ENCODE data around the gene CYP1B1. TPM values are rescaled to one million over a fixed set of nuclear protein-coding genes. Genes with fewer than 3 reads are reported as not detected.

CYP1B1 gene
- total and polyA plus RNA-seq, 2 of the 4 experiments (the other 2 are of a cell fraction), result 0.65 to 1.1 TPM

- H3K4me3 ChIP-seq (ENCODE audit: insufficient read depth, low read depth, low read length), result no peak overlapping the region
- H4K5ac ChIP-seq (ENCODE audit: low read depth, low read length), result peak overlapping the region; percentile 74; the same call in 1 of the 2 replicates
- POLR2A ChIA-PET (ENCODE audit: unreplicated experiment), result no interaction called here
- BruUV-seq (replicated peaks), result no TSS peak
- peaks cover 15% of the 10 kb centered on the region for H3K9me1 ChIP-seq (ENCODE audit: insufficient read depth, low read length)
- peak overlapping the region; percentile 20; the same call in 1 of the 2 replicates for H3K27ac ChIP-seq (ENCODE audit: insufficient read depth, low read length)
- peak overlapping the region; percentile 71; the same call in 1 of the 2 replicates for H2BK20ac ChIP-seq (ENCODE audit: low read depth, low read length)
- no peak overlapping the region for H2AK9ac ChIP-seq (replicated peaks; ENCODE audit: low read depth, low read length, poor library complexity)
- in situ Hi-C loops (cut with MboI; ENCODE audit: low sequenced_read_pairs), result no loop called here
- no peak overlapping the region for H3K4me2 ChIP-seq (ENCODE audit: low read depth, low read length)
- H2AK5ac ChIP-seq (ENCODE audit: low read depth, low read length), result 0 out of 2 replicates have a peak overlapping the region, but pooled peaks have one; percentile 3
- peak overlapping the region; percentile 54 for H2BK120ac ChIP-seq (ENCODE audit: low read depth, low read length)
- H3K23ac ChIP-seq (ENCODE audit: low read depth, low read length), result peak overlapping the region; percentile 60; the same call in 1 of the 2 replicates
- TF ChIP-seq, protein P1, sequence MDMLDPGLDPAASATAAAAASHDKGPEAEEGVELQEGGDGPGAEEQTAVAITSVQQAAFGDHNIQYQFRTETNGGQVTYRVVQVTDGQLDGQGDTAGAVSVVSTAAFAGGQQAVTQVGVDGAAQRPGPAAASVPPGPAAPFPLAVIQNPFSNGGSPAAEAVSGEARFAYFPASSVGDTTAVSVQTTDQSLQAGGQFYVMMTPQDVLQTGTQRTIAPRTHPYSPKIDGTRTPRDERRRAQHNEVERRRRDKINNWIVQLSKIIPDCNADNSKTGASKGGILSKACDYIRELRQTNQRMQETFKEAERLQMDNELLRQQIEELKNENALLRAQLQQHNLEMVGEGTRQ (IDR thresholded peaks at IDR 0.05; ENCODE audit: low read depth, low read length), result no peak
- dilution Hi-C loops (cut with HindIII; ENCODE audit: low sequenced_read_pairs, unreplicated experiment), result no loop called here
- no peaks in the 10 kb centered on the region for H4K20me1 ChIP-seq (ENCODE audit: insufficient read depth, low read length)
- H4K91ac ChIP-seq (ENCODE audit: insufficient read depth, low read depth, low read length), result peak overlapping the region; percentile 30
- no peak for DNase-seq
- H2BK5ac ChIP-seq (ENCODE audit: low read depth, low read length, poor library complexity, severe bottlenecking), result no peak overlapping the region
- H3K18ac ChIP-seq (ENCODE audit: low read depth, low read length), result peak overlapping the region; percentile 50; the same call in 1 of the 2 replicates
- no peaks in the 10 kb centered on the region for H3K9me3 ChIP-seq (ENCODE audit: control insufficient read depth, insufficient read depth, low read length)
- no peak overlapping the region for H3K56ac ChIP-seq (ENCODE audit: extremely low read depth, insufficient read depth, low read length)
- peak overlapping the region in 1 of 2 experiments; percentile 39; a peak in 2 of 4 replicates for H4K8ac ChIP-seq (ENCODE audit: low read depth in 2 of 2, low read length in 2 of 2)
- no peaks in the 10 kb centered on the region for H3K79me1 ChIP-seq (ENCODE audit: low read depth in 1 of 2, low read length in 2 of 2)
- no peak; the same call in 1 of the 2 replicates for ATAC-seq (ENCODE audit: low read depth)
- H3K14ac ChIP-seq (replicated peaks; ENCODE audit: low read depth, low read length), result 0 out of 2 replicates have a peak overlapping the region, but pooled peaks have one; percentile 58
- intact Hi-C loops (cut with micrococcal nuclease), result no loop called here
- CTCF ChIA-PET, result no interaction called here
- peak overlapping the region; percentile 50 for H3K4ac ChIP-seq (ENCODE audit: low read depth, low read length)
- H3K27me3 ChIP-seq (ENCODE audit: control insufficient read depth, insufficient read depth, low read length), result peaks cover 15% of the 10 kb centered on the region
- H2AFZ ChIP-seq (replicated peaks; ENCODE audit: low read length, poor library complexity), result no peak overlapping the region
- H2BK15ac ChIP-seq (ENCODE audit: low read depth, low read length), result 0 out of 3 replicates have a peak overlapping the region, but pooled peaks have one; percentile 36
- peaks cover 16% of the 10 kb centered on the region for H3K4me1 ChIP-seq (ENCODE audit: control insufficient read depth, insufficient read depth, low read length)
- H3K9ac ChIP-seq (ENCODE audit: low read depth, low read length), result no peak overlapping the region
- no peaks in the 10 kb centered on the region for H3K36me3 ChIP-seq (ENCODE audit: control insufficient read depth, insufficient read depth, low read length)
- 60% methylated on average over 1 of the region's 2 CpGs; no CpG with 5 or more reads in 1 of the 2 experiments for WGBS, 2 experiments (ENCODE audit: extremely low coverage in 2 of 2, insufficient read length in 1 of 2)
These were observed 21.5 kb upstream of the CYP1B1 start for GRCh38 chr2:38097258-38097987.

All from IMR-90 (cell line).